ENCODE measurements around the gene CFAP77. TPM values are rescaled to one million over a fixed set of nuclear protein-coding genes. Genes with fewer than 3 reads are reported as not detected.

The CFAP77 gene
- total and polyA plus RNA-seq, 2 of the 13 experiments (the other 11 are each of a cell fraction or from before 2014, with no cell fraction given): not detected

DNA sequence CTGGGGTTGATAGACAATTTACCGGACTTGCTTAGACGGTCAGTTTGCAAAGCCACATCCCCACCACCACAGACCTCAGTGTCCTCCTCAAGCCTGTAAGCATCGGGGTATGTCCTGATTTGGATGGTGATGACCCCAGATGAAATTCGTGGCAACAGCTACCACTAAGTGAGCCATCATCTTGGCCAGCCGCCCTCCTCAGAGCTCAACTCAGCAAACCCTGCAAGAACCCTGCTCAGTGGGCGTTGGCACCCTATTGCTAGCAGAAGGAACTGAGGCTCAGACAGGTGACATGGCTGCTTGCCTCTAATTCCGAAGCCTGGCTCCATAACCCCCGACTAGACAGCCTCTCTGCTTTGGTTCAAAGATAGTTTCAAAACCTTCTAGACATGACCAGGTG, 131.0 kb downstream of the CFAP77 start:
- Histone ChIP-seq H4K20me1 (ENCODE audit: insufficient read depth, low read length) (no peaks in the 10 kb centered on the region), H3K27ac (ENCODE audit: extremely low read length, insufficient read depth, low read length) (no peak overlapping the region), H3K4me2 (ENCODE audit: low read depth, low read length) (no peak overlapping the region), H3K4me1 (ENCODE audit: insufficient read depth, low read length) (peaks cover 7% of the 10 kb centered on the region; the same call in 1 of the 2 replicates), H3K36me3 (replicated peaks in 1 of 2; ENCODE audit: control insufficient read depth in 1 of 2, insufficient read depth in 2 of 2, low read length in 2 of 2) (no peaks in the 10 kb centered on the region), H3K4me3 (replicated peaks in 1 of 3; ENCODE audit: insufficient read depth in 1 of 3, low read depth in 2 of 3, low read length in 3 of 3) (no peak overlapping the region), H3K9me3 (ENCODE audit: low read length) (no peaks in the 10 kb centered on the region), H2AFZ (ENCODE audit: low read length) (no peak overlapping the region), H3K27me3 (ENCODE audit: control insufficient read depth in 1 of 2, insufficient read depth in 2 of 2, low read length in 2 of 2) (peaks cover 4 to 65% of the 10 kb centered on the region in 2 experiments; a peak in 4 of 5 replicates), H3K9ac (ENCODE audit: insufficient read depth, low read depth, low read length) (no peak overlapping the region), H3K79me2 (ENCODE audit: insufficient read depth, low read length) (no peaks in the 10 kb centered on the region)
- FAIRE-seq (no peak), DNase-seq (ENCODE audit: low spot score) (no peak), ATAC-seq (no peak)
- whole genome bisulfite sequencing (ENCODE audit: low lambda C conversion rate): 47% methylated on average over 3 of the region's 8 CpGs
- CTCF ChIA-PET (ENCODE audit: low intra/inter-chr PET ratio, low total read pairs): no interaction called here
- in situ Hi-C loops (cut with HindIII; ENCODE audit: extremely low pct_ligation_motif_present, low pct_unique_long_range_greater_than_20kb) (no loop called here), intact Hi-C loops (cut with micrococcal nuclease; ENCODE audit: unreplicated experiment) (no loop called here)
- POLR2A ChIA-PET: no interaction called here
- no TSS peak for BruUV-seq (replicated peaks)
- TF ChIP-seq, protein P1, sequence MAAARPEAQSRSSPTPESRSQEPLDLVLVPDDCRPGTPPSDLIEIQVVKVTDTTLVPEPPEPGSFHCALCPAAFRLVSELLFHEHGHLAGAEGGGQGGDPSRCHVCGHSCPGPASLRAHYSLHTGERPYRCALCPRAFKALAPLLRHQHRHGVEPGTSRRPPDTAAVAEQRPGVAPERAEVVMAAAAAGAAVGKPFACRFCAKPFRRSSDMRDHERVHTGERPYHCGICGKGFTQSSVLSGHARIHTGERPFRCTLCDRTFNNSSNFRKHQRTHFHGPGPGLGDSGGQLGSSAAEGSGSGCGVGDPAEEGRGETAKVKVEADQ (CRISPR knock-in tag; IDR thresholded peaks at IDR 0.05; ENCODE audit: borderline replicate concordance): no peak
- TF ChIP-seq, protein P2, sequence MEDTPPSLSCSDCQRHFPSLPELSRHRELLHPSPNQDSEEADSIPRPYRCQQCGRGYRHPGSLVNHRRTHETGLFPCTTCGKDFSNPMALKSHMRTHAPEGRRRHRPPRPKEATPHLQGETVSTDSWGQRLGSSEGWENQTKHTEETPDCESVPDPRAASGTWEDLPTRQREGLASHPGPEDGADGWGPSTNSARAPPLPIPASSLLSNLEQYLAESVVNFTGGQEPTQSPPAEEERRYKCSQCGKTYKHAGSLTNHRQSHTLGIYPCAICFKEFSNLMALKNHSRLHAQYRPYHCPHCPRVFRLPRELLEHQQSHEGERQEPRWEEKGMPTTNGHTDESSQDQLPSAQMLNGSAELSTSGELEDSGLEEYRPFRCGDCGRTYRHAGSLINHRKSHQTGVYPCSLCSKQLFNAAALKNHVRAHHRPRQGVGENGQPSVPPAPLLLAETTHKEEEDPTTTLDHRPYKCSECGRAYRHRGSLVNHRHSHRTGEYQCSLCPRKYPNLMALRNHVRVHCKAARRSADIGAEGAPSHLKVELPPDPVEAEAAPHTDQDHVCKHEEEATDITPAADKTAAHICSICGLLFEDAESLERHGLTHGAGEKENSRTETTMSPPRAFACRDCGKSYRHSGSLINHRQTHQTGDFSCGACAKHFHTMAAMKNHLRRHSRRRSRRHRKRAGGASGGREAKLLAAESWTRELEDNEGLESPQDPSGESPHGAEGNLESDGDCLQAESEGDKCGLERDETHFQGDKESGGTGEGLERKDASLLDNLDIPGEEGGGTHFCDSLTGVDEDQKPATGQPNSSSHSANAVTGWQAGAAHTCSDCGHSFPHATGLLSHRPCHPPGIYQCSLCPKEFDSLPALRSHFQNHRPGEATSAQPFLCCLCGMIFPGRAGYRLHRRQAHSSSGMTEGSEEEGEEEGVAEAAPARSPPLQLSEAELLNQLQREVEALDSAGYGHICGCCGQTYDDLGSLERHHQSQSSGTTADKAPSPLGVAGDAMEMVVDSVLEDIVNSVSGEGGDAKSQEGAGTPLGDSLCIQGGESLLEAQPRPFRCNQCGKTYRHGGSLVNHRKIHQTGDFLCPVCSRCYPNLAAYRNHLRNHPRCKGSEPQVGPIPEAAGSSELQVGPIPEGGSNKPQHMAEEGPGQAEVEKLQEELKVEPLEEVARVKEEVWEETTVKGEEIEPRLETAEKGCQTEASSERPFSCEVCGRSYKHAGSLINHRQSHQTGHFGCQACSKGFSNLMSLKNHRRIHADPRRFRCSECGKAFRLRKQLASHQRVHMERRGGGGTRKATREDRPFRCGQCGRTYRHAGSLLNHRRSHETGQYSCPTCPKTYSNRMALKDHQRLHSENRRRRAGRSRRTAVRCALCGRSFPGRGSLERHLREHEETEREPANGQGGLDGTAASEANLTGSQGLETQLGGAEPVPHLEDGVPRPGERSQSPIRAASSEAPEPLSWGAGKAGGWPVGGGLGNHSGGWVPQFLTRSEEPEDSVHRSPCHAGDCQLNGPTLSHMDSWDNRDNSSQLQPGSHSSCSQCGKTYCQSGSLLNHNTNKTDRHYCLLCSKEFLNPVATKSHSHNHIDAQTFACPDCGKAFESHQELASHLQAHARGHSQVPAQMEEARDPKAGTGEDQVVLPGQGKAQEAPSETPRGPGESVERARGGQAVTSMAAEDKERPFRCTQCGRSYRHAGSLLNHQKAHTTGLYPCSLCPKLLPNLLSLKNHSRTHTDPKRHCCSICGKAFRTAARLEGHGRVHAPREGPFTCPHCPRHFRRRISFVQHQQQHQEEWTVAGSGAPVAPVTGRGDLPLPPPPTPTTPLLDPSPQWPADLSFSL (CRISPR knock-in tag; IDR thresholded peaks at IDR 0.05): no peak
- no peak for TF ChIP-seq ZNF567 (CRISPR knock-in tag; IDR thresholded peaks at IDR 0.05; ENCODE audit: borderline replicate concordance)
- no peak for TF ChIP-seq CBX5 (CRISPR knock-in tag; IDR thresholded peaks at IDR 0.05; ENCODE audit: borderline replicate concordance)
- TF ChIP-seq, protein P3, sequence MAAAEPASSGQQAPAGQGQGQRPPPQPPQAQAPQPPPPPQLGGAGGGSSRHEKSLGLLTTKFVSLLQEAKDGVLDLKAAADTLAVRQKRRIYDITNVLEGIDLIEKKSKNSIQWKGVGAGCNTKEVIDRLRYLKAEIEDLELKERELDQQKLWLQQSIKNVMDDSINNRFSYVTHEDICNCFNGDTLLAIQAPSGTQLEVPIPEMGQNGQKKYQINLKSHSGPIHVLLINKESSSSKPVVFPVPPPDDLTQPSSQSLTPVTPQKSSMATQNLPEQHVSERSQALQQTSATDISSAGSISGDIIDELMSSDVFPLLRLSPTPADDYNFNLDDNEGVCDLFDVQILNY (CRISPR knock-in tag; conservative IDR thresholded peaks at IDR 0.05): no peak
- TF ChIP-seq CCDC6 (CRISPR knock-in tag; IDR thresholded peaks at IDR 0.05): no peak
- TF ChIP-seq ZFP36L2 (CRISPR knock-in tag; IDR thresholded peaks at IDR 0.05): no peak
